ENCODE data around the gene TJAP1. TPM values are rescaled to one million over a fixed set of nuclear protein-coding genes. Genes with fewer than 3 reads are reported as not detected.
"Not testable (repeated sequence)": the region's sequence is repeated elsewhere in the genome, so short reads cannot be mapped to it uniquely, and the experiment has no call there.

Gene TJAP1
- total and polyA plus RNA-seq, 8 donors = 24.5 to 46.9 (median 37.5) TPM

DNA sequence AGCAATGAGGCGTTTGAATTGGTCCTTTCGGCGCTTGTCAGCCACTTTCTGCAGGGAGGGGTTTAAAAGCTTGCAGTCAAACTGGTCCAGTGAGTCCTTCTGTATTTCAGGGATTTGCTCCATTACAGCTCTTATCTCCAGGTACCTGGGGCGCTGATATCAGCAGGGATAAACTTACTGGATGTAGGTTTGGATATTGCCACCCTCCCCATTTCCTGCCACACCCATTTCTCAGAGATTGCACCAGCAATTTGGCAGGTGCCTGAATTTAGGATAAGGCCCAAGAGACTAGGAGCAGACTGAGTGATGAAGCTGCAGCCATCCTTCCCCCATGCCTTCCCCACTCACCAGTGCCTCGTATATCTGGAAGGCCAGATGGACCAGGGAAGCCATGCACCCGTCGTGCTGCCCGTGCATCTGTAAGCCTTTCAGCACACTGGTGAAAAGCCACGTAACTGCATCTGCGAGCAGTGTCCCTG is 47.2 kb downstream of the TJAP1 start:
- TF ChIP-seq, protein P1, sequence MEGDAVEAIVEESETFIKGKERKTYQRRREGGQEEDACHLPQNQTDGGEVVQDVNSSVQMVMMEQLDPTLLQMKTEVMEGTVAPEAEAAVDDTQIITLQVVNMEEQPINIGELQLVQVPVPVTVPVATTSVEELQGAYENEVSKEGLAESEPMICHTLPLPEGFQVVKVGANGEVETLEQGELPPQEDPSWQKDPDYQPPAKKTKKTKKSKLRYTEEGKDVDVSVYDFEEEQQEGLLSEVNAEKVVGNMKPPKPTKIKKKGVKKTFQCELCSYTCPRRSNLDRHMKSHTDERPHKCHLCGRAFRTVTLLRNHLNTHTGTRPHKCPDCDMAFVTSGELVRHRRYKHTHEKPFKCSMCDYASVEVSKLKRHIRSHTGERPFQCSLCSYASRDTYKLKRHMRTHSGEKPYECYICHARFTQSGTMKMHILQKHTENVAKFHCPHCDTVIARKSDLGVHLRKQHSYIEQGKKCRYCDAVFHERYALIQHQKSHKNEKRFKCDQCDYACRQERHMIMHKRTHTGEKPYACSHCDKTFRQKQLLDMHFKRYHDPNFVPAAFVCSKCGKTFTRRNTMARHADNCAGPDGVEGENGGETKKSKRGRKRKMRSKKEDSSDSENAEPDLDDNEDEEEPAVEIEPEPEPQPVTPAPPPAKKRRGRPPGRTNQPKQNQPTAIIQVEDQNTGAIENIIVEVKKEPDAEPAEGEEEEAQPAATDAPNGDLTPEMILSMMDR (IDR thresholded peaks at IDR 0.05) = no peak
- H3K4me3 ChIP-seq = no peak overlapping the region
- H3K27ac ChIP-seq = no peak overlapping the region
- ATAC-seq (peak; percentile 67), DNase-seq (no peak)
- no peaks in the 10 kb centered on the region for H3K9me3 ChIP-seq
- H3K36me3 ChIP-seq = peaks cover 0 to 100% of the 10 kb centered on the region in 2 donors
- H3K4me1 ChIP-seq = peaks cover 0 to 3% of the 10 kb centered on the region in 2 donors
- intact Hi-C loops (cut with DNase I) = no loop called here
- no peaks in the 10 kb centered on the region for H3K27me3 ChIP-seq

DNA sequence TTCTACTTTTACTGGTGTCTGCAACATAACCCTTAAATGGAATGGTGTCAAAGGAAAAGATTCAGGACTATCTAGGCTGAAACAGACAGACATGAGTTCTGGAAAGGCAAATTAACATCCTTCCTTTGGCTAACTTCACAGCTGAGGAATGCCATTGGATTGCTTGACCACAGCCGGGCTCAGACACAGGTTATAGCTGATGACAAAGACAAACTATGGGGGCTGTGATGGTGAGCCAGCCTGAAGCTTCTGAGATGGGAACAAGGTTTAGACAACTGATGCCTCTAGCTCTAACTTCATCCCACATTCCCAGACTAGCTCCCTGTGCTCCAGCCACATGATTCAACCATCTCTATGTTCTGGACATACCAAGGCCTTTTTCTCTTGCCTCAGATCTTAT is 54.8 kb downstream of the TJAP1 start:
- intact Hi-C loops (cut with DNase I) = no loop called here
- H3K36me3 ChIP-seq = peaks cover 0 to 91% of the 10 kb centered on the region in 2 donors
- TF ChIP-seq, protein P1 (IDR thresholded peaks at IDR 0.05) = no peak
- H3K4me1 ChIP-seq = no peaks in the 10 kb centered on the region
- no peak overlapping the region for H3K4me3 ChIP-seq
- DNase-seq = no peak
- H3K27ac ChIP-seq = no peak overlapping the region
- no peaks in the 10 kb centered on the region for H3K9me3 ChIP-seq
- H3K27me3 ChIP-seq = no peaks in the 10 kb centered on the region
- no peak for ATAC-seq

DNA sequence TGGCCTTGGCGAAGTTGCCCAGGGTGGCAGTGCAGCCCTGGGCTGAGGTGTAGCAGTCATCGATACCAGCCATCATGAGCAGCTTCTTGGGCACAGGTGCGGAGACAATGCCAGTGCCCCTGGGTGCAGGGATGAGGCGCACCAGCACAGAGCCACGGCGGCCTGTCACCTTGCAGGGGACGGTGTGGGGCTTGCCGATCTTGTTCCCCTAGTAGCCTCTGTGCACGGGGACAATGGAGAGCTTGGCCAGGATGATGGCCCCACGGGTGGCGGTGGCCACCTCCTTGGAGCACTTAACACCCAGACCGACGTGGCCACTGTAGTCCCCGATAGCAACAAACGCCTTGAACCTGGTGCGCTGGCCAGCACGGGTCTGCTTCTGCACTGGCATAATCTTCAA is 61.6 kb downstream of the TJAP1 start:
- H3K4me3 ChIP-seq; H3K27me3 ChIP-seq; H3K27ac ChIP-seq; ATAC-seq; H3K4me1 ChIP-seq; DNase-seq; H3K9me3 ChIP-seq; intact Hi-C loops (cut with DNase I): not testable (repeated sequence)
- peaks cover 0 to 93% of the 10 kb centered on the region in 2 donors for H3K36me3 ChIP-seq

DNA sequence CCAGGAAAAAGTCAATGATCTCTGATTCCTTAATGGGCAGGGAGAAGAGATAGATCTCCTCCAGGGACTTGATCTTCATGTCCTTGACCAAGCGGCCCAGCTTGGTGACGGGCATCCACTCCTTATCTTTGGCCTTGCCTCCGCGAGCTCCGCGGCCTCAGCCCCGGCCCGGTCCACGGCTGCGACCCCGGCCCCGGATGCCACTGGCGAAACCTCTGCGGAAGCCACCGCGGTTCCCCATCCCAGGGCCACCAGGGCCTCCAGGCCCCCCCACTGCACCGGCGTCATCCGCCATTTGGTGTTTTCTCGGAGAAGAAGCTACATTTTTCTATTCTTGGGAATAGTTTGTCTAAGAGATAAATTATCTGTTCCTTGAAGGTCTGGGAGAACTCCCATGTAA is 62.0 kb downstream of the TJAP1 start:
- H3K4me3 ChIP-seq; ATAC-seq; H3K27me3 ChIP-seq; DNase-seq; H3K27ac ChIP-seq; H3K9me3 ChIP-seq; H3K4me1 ChIP-seq; intact Hi-C loops (cut with DNase I): not testable (repeated sequence)
- H3K36me3 ChIP-seq = peaks cover 0 to 93% of the 10 kb centered on the region in 2 donors

- H3K9me3 ChIP-seq = no peaks in the 10 kb centered on the region
- peaks cover 0 to 96% of the 10 kb centered on the region in 2 donors for H3K36me3 ChIP-seq
- ATAC-seq = no peak
- no peaks in the 10 kb centered on the region for H3K4me1 ChIP-seq
- no peak overlapping the region for H3K4me3 ChIP-seq
- no peak for DNase-seq
- H3K27ac ChIP-seq = no peak overlapping the region
- TF ChIP-seq, protein P1 (IDR thresholded peaks at IDR 0.05) = no peak
- no peaks in the 10 kb centered on the region for H3K27me3 ChIP-seq
- intact Hi-C loops (cut with DNase I) = no loop called here
Observed at GRCh38 chr6:43540507-43540906, 63.1 kb downstream of the TJAP1 start.

GRCh38 chr6:43541774-43542471 is 64.6 kb downstream of the TJAP1 start:
- Histone ChIP-seq H3K4me3 (no peak overlapping the region), H3K27me3 (no peaks in the 10 kb centered on the region), H3K36me3 (peaks cover 0 to 97% of the 10 kb centered on the region in 2 donors), H3K9me3 (no peaks in the 10 kb centered on the region), H3K4me1 (no peaks in the 10 kb centered on the region), H3K27ac (no peak overlapping the region)
- no peak for ATAC-seq
- intact Hi-C loops (cut with DNase I) = no loop called here
- TF ChIP-seq, protein P1 (IDR thresholded peaks at IDR 0.05) = no peak
- DNase-seq = no peak

Measured in left lung (tissue), 10 donors.